HG02759 (cell line): ENCODE data around the gene TBC1D30.

Source experiments
- ATAC-seq: cut with Tn5 transposase; IDR thresholded peaks from one replicate; pipeline ENCODE4 v1.9.1; 2021; ENCODE audit warnings: mild to moderate bottlenecking, moderate library complexity; ENCODE audit not compliant: unreplicated experiment

TBC1D30 gene

DNA sequence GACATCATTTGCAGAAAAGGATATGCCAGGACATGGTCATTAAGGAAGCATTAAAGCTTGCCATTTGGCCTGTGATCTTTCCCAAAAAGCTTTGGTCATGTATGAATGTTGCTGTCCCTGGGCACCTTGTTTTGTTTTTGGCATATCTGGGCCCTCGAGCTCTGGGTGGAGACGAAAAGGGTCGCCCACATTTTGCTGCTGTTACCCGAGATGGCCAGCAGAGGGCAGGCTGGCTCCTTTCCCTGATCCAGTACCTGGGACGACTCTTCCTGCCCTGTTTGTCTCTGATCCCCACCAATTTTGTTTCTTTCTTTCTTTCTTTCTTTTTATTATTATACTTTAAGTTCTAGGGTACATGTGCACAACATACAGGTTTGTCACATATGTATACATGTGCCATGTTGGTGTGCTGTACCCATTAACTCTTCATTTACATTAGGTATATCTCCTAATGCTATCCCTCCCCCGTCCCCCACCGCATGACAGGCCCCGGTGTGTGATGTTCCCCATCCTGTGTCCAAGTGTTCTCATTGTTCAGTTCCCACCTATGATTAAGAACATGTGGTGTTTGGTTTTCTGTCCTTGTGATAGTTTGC lies 22.2 kb upstream of the TBC1D30 start:
- peak; percentile 66 for ATAC-seq

DNA sequence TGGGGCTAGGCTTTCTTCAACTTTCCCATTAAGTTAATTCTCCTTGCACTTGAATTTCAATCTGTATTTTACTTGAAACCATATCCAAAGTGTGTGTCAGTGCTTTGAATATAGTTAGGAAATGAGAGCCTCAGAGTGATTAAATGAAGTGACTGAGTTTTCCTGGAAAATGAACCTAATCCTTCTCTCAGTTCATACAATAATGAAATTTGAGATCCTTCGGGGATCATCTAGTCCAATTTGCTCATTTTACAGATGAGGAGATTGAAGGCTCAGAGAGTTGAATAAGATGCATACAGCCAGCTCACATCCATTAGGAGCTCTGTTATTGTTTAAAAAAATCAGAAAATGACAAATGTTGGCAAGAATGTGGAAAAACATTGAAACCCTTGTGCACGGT lies 18.3 kb upstream of the TBC1D30 start:
- ATAC-seq: no peak

DNA sequence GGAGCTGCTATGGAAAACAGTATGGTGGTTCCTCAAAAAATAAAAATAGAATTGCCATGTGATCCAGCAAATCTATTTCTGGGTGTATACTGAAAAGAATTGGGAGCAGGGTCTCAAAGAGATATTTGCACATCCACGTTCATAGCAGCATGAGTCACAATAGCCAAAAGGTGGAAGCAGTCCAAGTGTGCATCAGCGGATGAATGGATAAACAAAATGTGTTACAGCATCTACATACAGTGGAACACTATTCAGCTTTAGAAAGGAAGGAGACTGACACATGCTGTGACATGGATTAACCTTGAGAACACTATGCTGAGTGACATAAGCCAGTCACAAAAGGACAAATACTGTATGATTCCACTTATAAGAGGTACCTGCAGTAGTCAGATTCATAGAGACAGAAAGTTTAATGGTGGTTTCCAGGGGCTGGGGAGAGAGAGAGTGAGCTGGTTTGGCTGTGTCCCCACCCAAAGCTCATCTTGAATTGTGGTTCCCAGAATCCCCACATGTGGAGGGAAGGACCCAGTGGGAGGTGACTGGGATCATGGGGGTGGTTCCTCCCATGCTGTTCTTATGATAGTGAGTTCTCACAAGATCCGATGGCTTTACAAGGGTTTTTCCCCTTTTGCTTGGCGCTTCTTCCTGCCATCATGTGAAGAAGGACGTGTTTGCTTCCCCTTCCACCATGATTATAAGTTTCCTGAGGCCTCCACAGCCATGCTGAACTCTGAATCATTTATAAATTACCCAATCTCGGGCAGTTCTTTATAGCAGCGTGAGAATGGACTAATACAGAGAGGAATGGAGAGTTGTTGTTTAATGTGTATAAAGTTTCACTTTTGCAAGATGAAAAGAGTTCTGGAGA lies 17.6 kb upstream of the TBC1D30 start:
- ATAC-seq: no peak

DNA sequence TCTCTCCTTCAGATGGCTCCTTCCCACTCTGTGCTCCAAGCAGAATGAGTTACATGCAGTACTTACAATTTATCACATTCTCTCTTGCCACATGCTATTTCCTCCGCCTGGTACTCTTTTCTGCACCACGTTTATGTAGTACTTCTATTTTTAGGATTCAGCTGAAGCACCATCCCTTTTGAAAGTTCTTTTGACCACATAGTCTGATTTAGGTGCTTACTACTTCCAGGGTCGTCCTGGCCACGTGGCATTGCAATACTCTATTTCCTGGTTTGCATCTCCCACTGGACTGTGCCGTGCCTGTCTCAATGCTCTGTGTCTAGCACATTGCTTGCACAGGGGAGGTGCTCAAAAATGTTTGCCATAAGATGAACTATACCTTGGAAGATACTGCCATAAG lies 16.3 kb upstream of the TBC1D30 start:
- no peak for ATAC-seq

DNA sequence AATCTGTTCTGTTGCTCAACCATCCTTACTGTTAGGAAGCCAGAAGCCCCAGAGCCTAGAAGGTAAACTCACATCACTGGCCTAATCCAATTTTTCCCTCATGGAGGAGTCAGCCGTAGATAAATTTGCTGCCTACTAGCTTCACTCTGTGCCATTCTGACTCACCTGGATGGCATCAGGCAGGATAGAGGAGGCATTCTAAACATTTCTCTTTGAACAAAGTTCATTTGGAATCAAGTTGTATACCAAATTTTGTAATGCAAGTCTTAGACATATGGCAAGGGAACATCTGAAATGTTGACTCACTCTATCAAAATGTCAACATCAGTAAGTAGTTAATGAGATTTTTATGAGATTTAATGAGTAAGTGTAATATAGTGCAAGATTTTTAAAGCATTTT lies 13.6 kb upstream of the TBC1D30 start:
- no peak for ATAC-seq

DNA sequence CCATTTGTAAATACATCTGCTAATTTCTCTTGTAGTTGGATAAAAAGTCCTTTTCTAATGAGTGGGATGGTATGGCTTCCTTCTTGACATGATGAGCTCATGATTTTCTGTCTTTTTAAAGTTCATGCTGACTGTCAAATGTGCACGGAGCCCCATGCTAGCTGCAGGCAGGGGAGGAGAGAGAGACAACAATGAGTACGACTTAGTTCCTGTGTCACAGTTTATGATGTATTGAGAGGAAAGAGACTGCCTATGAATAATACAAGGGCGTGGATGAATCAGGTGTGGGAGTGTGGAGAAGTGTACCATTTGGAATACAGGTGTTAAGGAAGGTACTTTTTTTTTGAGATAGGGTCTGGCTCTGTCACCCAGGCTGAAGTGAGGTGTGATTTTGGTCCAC lies 10.7 kb upstream of the TBC1D30 start:
- ATAC-seq: no peak

DNA sequence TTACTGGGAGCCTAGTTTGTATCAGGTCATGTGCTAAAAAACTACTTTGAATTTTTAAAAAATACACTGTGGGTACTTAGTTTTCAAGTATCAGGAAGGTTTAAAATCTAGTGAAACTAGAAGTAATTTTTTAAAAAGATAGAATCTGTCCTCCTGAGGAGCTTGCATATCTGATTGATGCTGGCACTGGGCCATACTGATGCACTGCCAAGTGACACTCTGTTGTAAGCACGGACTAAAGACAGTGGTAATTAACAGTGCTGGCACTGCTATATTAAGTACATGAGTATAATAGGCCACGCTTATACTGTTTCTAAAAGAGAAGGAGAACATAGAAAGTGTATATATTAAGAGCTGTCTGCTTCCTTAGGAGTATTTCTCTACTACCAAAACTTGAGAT lies 10.0 kb upstream of the TBC1D30 start:
- ATAC-seq: no peak

DNA sequence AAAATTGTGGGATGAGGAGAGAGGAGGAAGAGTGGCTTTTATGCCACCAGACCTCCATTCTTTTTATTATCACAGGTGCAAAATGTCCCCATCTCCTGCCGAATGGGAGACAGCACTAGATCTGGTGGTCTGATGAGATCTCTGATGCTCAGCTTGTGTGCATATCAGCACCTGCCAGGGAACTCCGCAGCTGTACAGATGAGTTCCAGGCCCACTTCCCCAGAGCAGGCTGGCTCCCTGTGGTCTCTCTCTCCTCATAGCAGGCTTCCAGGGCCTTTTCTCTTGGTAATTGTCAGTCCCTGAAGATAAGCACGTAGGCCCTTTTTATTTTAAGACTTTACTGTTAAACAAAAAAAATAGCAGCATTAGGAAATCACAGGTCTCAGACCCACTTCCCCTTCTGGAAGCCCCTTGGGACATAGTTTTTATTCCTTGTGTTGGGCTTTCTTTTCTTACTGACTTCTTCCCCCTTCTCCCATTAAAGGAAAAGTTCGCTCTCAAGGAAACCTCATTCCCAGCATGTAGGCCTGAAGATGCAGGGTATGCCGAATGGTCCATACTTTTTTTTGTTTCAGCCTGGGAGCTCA lies 4.5 kb upstream of the TBC1D30 start:
- ATAC-seq: no peak

DNA sequence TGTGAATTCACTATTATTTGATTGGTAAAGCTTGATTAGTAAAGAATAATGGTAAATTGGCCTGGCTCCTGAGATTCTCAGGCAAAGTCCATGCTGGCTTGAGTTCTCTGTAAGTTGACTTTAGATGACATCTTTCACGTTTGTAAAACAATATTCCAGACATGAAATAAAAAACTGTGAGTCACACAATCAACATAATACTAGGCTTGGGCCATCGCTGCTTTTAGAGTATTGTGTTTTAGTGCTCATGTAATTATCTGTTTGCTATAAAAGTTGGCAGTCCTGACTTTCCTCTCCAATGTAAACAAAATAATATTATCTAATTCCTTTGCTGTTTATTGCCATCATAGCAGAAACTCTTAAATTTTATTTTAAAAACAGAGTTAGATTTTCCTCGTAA lies 3.9 kb upstream of the TBC1D30 start:
- ATAC-seq: no peak

DNA sequence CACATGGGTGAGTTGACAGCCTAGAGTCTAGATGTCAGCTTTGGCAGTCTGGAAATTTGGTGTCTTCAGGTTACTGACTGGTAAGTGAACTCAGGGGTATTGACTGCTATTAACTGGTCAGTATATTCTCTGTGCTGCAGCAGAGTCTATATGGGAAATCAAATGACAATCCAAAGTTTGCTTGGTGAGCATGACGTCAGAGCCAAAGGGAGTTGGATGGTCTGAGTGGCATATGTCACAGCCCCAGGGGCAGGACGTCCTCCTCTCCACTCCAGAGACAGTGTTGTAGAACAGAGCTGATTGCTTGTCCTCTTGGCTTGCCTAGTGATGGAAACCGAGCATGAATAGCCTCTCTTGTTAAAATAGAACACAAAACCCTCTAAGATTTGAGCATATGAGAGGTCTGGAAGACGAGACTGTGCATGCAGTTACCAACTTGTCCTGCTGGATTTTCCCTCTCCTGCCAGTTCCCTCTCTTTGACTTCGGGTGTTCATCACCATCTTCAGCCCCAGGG lies 3.3 kb upstream of the TBC1D30 start:
- no peak for ATAC-seq

DNA sequence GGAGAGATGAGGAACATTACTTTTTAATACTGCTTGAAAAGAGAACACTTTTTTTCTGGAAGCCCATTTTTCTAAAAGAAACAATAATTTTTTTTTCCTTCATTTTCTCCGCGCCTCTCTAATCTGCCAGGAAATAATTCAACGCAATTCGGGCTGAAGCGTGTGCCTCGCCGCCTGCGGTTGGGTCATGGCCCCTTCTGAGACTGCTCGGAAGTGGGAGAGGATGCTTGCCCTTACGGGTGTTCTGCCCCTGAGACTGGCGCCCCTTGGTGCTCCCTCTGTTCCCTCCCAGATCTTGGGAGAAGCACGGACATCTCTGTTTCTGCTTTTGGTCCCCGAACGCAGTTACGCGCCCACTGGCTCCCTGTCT lies 332 bp upstream of the TBC1D30 start:
- peak; percentile 22 for ATAC-seq

DNA sequence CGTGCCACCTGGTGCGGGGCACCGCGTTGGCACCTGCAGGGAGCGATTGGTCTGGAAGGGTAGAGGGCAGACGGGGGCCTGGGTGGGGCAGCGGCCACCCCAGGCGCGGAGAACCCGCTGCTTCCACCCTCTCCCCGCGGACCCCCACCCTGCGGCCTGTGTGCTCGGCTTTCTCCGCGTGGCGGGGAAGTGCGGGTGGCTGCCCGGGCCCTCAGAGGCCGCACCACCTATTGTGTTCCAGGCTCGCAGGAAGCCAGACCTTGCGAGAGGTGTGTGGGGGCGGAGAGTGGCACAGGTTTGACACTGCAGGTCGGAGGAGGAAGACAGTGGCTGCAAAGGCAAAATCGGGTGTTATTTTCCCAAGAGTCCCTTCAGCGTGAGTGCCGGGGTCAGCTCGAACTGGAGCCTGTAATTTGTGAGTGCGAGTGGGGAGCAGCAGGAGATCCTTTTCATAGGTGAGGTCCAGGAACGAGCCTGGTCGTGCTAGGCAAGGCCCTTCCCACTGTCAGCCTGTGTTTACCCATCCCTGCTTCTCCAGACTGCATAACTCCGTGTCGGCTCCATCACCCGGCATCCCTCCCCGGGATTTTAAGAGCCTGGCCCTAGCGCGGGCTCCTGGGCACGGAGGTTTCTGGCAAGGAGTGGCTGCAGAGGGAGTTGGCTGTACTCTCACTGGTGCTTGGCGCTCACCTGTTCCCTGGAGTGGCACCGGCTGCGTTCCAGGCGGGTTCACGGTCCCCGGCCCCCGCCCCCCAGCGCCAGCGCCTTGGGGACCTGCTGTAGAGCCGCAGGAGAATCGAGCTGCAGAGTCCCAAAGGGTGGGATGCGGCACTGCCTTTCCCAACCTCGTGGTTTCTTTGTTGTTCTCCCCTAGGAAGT lies 935 bp downstream of the TBC1D30 start:
- ATAC-seq: no peak

DNA sequence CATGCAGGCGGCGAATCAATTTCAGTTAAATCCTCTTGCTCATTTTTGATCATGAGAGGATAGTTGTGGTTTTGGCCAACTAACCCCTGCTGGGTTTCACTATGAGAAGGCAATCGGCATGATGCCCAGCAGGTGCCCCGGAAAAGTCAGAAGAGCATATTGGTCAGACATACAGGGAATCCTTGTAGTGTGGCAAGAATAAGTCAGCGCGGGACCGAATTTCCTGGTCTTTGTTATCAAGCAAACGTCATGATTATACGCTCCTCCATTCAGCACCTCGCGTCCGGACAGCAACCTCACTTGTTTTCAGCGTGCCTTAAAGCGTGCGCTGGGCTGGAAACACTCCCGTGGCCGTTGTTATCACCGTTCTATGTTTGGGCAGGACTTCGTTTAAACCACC lies 1.8 kb downstream of the TBC1D30 start:
- ATAC-seq: peak; percentile 63

DNA sequence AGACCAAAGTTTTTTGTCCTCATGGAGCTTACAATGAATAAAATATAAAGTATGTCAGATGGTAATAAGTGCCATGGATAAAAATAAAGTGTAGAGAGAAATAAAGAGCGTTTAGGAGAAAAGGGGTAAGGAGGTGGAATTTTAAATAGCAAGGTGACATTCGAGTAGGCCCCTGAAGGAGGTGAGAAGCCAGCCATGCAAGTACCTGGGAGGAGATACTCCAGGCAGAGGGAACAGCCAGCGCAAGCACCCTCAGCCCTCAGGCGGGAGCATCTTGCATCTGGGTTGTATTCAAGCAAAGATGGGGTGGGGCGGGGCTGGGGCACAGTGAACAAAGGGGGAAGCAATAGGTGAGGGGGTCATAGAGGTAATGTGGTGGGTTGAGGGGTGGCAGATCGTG lies 4.3 kb downstream of the TBC1D30 start:
- no peak for ATAC-seq

DNA sequence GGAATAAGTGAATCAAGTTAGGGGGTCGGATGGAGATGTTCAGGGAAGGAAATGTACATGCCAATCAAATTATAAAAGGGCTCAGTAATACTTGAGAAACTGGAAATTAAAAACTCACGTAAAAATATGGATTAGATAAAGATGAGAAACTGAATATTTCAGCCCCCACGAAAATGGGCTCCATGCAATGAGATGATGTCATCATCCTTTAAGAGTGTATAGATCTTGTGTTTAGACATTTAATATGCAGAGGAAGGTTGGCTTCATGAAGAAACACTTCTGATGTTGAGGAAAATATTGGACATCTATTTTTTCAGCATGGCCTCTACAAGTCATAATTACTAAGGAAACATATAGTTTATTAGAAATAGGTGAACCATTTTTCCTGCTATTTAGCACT lies 9.5 kb downstream of the TBC1D30 start:
- ATAC-seq: no peak

DNA sequence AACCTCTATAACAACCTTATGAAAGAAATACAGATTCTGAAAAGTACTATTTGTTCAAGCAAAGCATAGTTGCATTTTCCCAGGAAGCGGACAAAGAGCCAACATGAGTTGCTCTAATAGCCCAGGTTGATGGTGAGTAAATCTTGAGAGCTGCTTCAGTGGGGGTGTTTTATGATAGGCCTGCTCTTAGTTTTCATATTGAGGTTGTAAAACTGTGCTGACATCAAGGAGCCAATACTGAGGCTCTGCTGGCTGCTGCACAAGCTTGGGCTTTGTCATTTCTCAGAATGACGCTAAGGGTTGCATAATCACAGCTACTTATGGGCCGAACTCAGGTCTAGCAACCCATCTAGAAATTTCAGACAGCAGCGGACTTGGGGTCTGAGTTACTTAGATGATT lies 11.5 kb downstream of the TBC1D30 start:
- ATAC-seq: no peak

DNA sequence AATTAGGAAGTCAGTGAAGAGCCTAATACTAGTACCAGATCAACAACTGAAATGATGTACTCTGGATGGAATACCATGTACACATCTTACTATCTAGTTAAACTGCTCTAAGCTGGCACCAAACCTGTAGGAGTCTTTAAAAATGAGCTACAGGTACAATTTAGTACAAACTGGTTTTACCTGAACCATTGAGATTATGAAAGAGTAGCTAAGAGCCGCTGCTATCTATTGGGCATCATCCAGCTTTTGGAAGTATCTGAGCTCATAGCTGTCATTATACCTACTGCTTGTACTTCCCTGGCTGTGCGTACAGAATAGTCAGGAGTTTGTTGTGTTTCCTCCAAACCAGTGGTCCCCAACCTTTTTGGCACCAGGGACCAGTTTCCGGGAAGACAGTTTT lies 12.4 kb downstream of the TBC1D30 start:
- ATAC-seq: no peak

DNA sequence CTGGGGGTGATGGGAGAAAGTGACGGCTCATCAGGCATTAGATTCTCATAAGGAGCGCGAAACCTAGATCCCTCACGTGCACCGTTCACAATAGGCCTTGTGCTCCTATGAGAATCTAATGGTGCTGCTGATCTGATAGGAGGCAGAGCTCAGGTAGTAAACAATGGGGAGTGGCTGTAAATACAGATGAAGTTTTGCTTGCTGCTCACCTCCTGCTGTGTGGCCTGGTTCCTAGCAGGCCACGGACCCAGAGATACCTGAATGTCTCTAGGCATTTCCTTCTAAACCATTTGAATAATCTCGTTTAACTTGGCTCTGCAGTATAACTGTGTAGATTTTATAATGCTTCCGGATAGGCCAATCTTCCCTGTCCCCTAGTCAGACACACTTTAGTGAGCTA lies 13.0 kb downstream of the TBC1D30 start:
- no peak for ATAC-seq

DNA sequence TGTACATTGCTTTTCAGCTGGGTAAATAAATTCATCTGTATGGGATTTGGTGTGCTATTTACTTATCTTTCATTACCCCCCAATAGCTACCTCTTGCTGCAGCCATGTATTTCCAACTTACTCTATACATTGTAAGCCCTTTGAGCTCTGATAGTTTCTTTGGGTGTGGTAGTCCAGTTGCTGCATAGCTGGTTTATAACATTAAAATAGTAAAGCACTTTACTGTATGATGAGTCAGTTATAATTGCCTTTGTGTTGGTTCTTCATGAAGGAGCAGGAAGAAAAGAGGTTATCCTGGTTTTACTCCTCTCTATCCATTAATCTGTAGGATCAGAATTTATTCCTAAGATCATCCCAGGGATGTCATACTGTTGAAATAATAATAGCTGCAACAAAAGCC lies 15.7 kb downstream of the TBC1D30 start:
- no peak for ATAC-seq

DNA sequence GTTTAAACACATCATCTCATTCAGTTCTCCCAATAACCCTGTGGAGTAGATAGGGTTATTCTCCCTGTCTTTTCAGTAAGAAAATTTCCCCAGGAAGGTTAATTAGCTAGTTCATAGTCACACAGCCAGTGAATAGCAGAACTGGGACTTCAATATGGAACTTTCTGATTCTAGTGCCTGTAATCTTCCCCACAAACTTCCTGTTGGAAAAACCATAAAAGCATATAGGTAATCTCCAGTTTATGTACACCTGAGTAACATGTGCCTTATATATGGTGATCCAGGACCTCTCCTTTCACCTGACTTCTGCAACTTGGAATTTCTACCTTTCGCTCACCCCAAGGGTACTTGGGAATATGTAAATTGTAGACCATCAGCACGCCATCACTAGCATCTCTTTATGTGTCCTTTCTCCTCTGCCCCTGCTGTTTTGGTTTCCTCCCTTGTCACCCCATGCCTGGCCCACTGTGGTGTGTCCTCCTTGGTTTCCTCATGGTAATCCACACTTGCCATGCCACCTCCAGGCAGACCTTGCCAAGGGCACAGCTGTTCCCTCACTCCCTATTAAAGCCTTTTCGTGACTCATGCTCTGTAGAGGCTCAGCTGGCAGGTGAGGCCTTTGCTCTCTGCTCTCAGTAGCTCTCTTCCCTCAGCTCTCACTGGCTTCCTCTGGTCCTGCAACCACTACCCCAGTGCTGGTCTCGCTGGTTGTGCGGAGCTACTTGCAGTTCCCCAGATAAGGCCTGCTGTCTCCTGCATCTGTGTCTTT lies 16.7 kb downstream of the TBC1D30 start:
- no peak for ATAC-seq
